Endodermal cell (in vitro differentiated cells): ENCODE results near the gene INPP4B. TPM values are rescaled to one million over a fixed set of nuclear protein-coding genes. Genes with fewer than 3 reads are reported as not detected.

Experiments used
- DNase-seq: peaks from one replicate; pipeline ENCODE4 v3.0.0-alpha.2; 2017
- H3K27ac ChIP-seq: 2 replicates; pipeline ENCODE4 v1.5.1; 2013; ENCODE audit warnings: mild to moderate bottlenecking, low read depth, low read length, moderate library complexity
- H3K27me3 ChIP-seq: 2 replicates; pipeline ENCODE4 v1.6.1; 2013; ENCODE audit warnings: mild to moderate bottlenecking, low read length, moderate library complexity; ENCODE audit not compliant: insufficient read depth, control insufficient read depth, poor library complexity, severe bottlenecking
- H3K36me3 ChIP-seq: 2 replicates; pipeline ENCODE4 v1.7.0; 2013; ENCODE audit warnings: mild to moderate bottlenecking, low read length, moderate library complexity; ENCODE audit not compliant: control insufficient read depth, insufficient read depth
- H3K4me1 ChIP-seq: one replicate; pipeline ENCODE4 v1.7.0; 2013; ENCODE audit warnings: low read length; ENCODE audit not compliant: control insufficient read depth, insufficient read depth
- H3K4me3 ChIP-seq: 2 replicates; pipeline ENCODE4 v1.5.1; 2013; ENCODE audit warnings: mild to moderate bottlenecking, low read length, moderate library complexity
- H3K9ac ChIP-seq: 2 replicates; pipeline ENCODE4 v1.6.1; 2013; ENCODE audit warnings: mild to moderate bottlenecking, low read length, moderate library complexity; ENCODE audit not compliant: poor library complexity, severe bottlenecking; ENCODE audit errors: extremely low read depth
- H3K9me3 ChIP-seq: 2 replicates; pipeline ENCODE4 v1.6.1; 2013; ENCODE audit warnings: mild to moderate bottlenecking, low read length, moderate library complexity; ENCODE audit not compliant: control insufficient read depth
- H3K27ac Mint-ChIP-seq: 2 replicates; pipeline ENCODE4 v1.8.0; 2020; ENCODE audit warnings: mixed read lengths
- H3K27me3 Mint-ChIP-seq: 2 replicates; pipeline ENCODE4 v1.8.0; 2021; ENCODE audit warnings: mild to moderate bottlenecking, mixed read lengths; ENCODE audit not compliant: insufficient read depth
- H3K36me3 Mint-ChIP-seq: 2 replicates; pipeline ENCODE4 v1.8.0; 2020; ENCODE audit warnings: low read depth, mixed read lengths
- H3K4me1 Mint-ChIP-seq: 2 replicates; pipeline ENCODE4 v1.8.0; 2020; ENCODE audit warnings: mixed read lengths
- H3K4me3 Mint-ChIP-seq: 2 replicates; pipeline ENCODE4 v1.8.0; 2020; ENCODE audit warnings: mild to moderate bottlenecking, moderate library complexity, mixed read lengths
- H3K9me3 Mint-ChIP-seq: 2 replicates; pipeline ENCODE4 v1.8.0; 2020; ENCODE audit warnings: mild to moderate bottlenecking, mixed read lengths
- CTCF ChIP-seq: fragments of 200-600 bp; sonication (generic); conservative IDR thresholded peaks from 2 replicates; pipeline ENCODE4 v1.5.0; 2021; ENCODE audit warnings: antibody characterized with exemption, mild to moderate bottlenecking
- WGBS, 2 experiments: methylation state at CpG; one replicate each; pipeline versions ENCODE4 v1.1.5 to v1.1.7; 2013; ENCODE audit warnings: missing lambda C conversion rate in 2 of 2, mixed read lengths in 1 of 2; ENCODE audit not compliant: insufficient coverage in 1 of 2, insufficient read length in 1 of 2; 5-methylcytosine and 5-hydroxymethylcytosine counted together
- total RNA-seq, 2 donors: library from RNA; stranded (reverse); fragmentation: NEBNext Ultra II Directional in 1 of 2; extraction: Animal tissue kit (Norgen Biotek cat#: 25700) in 1 of 2; gene quantifications; 2 replicates in 1 of 2; 3 replicates in 1 of 2; pipeline ENCODE4 v1.2.1, GENCODE V29; 2021

Gene INPP4B
- total RNA-seq, 2 donors from 2014 or later: 0.64 to 0.66 TPM

GRCh38 chr4:142567620-142568451 is 278.3 kb downstream of the INPP4B start:
- Mint-ChIP-seq H3K4me3 (no peak overlapping the region), H3K36me3 (no peaks in the 10 kb centered on the region), H3K4me1 (peaks cover 20% of the 10 kb centered on the region), H3K27ac (peak overlapping the region; percentile 50), H3K9me3 (peaks cover 3% of the 10 kb centered on the region), H3K27me3 (peaks cover 9% of the 10 kb centered on the region)
- Histone ChIP-seq H3K27ac (no peak overlapping the region), H3K4me1 (no peaks in the 10 kb centered on the region), H3K36me3 (no peaks in the 10 kb centered on the region), H3K9ac (no peak overlapping the region), H3K4me3 (no peak overlapping the region), H3K27me3 (peaks cover 6% of the 10 kb centered on the region), H3K9me3 (no peaks in the 10 kb centered on the region)
- DNase-seq: no peak
- 86 to 100% methylated on average over 1 to 3 of the region's 4 CpGs for WGBS, 2 experiments
- TF ChIP-seq CTCF: no peak

GRCh38 chr4:142567199-142567598 is 278.9 kb downstream of the INPP4B start:
- DNase-seq: peak; percentile 72
- Histone ChIP-seq H3K27me3 (peaks cover 6% of the 10 kb centered on the region), H3K27ac (no peak overlapping the region), H3K36me3 (no peaks in the 10 kb centered on the region), H3K9me3 (no peaks in the 10 kb centered on the region), H3K4me3 (no peak overlapping the region), H3K4me1 (no peaks in the 10 kb centered on the region), H3K9ac (no peak overlapping the region)
- no peaks in the 10 kb centered on the region for H3K36me3 Mint-ChIP-seq
- H3K27me3 Mint-ChIP-seq: peaks cover 9% of the 10 kb centered on the region
- 46% methylated on average over 4 of the region's 5 CpGs; no CpG with 5 or more reads in 1 of the 2 experiments for WGBS, 2 experiments
- no peak overlapping the region for H3K27ac Mint-ChIP-seq
- TF ChIP-seq CTCF: peak; percentile 54
- peaks cover 3% of the 10 kb centered on the region for H3K9me3 Mint-ChIP-seq
- H3K4me3 Mint-ChIP-seq: no peak overlapping the region
- peaks cover 19% of the 10 kb centered on the region for H3K4me1 Mint-ChIP-seq

GRCh38 chr4:142566777-142567176 is 279.3 kb downstream of the INPP4B start:
- no peak overlapping the region for H3K4me3 Mint-ChIP-seq
- Histone ChIP-seq H3K4me1 (no peaks in the 10 kb centered on the region), H3K27ac (no peak overlapping the region), H3K36me3 (no peaks in the 10 kb centered on the region), H3K9me3 (no peaks in the 10 kb centered on the region), H3K4me3 (no peak overlapping the region), H3K9ac (no peak overlapping the region), H3K27me3 (peaks cover 6% of the 10 kb centered on the region)
- H3K27ac Mint-ChIP-seq: no peak overlapping the region
- peaks cover 3% of the 10 kb centered on the region for H3K9me3 Mint-ChIP-seq
- H3K4me1 Mint-ChIP-seq: peaks cover 14% of the 10 kb centered on the region
- 50 to 58% methylated on average over 2 to 4 of the region's 4 CpGs for WGBS, 2 experiments
- H3K36me3 Mint-ChIP-seq: no peaks in the 10 kb centered on the region
- no peak for TF ChIP-seq CTCF
- no peak for DNase-seq
- peaks cover 9% of the 10 kb centered on the region for H3K27me3 Mint-ChIP-seq
